Stimulated activated CD8-positive, alpha-beta memory T cell treated with anti-CD3 and anti-CD28 coated beads, Interleukin-7, amount 100 ng/mL, for 48 hours (primary cell): ENCODE measurements around the gene ITGA11.

Experiments used
- DNase-seq, 2 donors: peaks; one replicate each; pipeline ENCODE4 v3.0.0-alpha.2; 2020; ENCODE audit warnings: low read depth in 1 of 2; ENCODE audit errors: extremely low read depth in 1 of 2

ITGA11 gene

DNA sequence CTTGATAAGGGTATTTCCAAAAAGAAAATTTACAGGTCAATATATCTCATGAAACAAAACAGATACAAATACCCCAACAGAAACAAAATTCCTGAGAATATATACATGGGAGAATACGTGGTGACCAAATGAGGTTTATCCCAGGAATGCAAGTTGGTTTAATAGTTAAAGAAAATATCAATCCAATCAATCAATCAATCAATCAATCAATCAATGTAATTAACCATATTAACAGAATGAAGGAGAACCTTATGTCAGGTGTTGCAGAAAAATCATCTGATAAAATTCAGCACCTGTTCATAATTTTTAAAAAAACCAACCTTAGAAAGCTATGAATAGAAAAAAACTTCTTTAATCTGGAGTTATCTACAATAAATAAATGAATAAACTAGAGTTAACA is 35.9 kb downstream of the ITGA11 start:
- no peak for DNase-seq

DNA sequence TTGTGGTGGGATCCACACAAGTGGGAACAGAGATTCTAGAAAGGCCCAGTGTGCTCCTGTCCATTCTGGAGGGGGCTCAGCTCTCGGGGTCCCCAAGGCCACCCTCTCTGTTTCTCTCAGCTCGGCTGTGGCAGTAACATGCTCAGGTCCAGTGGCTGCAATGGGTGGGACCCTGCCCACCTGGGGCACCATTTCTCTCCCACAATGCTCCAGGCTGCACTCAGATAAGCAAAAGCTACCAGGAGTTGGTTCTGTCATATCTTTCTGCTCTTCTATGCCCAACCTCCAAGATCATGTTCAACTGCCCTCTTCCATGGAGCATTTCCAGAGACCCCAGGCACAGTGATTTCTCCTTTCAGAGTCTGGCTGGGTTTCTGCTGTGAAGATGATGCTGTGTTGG is 40.8 kb downstream of the ITGA11 start:
- no peak for DNase-seq

DNA sequence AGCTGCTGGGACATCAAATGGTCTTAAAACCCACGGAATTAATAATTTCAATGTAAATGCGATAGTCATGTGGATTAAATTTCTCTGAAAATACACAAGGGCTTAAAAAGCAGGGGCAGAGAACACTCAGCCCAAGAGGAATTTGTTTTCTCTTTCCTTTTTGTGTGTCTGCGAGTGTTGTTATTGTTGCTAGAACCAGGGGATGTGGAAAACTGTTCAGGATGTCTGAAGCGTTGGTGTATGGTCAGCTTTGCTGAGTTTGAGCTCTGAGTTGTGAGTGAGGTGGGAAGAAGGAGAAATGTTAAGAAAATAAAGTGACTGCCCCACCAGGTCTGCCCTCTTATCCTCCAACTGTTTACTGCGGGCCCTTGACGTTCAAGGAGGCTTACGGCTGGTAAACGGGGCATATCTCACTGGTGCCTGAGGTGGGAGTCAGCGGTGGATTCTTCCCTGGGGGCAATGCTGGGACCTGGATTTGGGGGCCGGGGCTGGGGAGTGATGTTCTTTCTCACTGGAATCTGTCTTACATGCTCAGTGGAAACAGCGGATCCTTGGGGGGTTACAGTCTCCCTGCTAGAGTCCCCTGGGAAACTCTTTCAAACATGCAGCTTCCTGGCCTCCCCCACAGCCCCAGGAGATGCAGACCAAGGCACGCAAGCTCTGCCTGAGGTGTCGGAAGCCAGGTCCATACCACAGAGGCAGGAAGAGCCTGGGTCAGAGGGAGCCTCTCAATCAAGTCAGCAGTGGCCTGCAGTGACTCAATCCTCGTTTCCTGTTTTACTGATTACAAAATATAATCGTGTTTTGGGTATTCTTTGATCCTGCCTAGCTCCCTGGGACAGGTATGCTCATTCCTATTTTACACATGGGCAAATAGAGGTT is 41.8 kb downstream of the ITGA11 start:
- DNase-seq, result peak in 1 of 2 donors; percentile 1

- no peak for DNase-seq
Measured at GRCh38 chr15:68389041-68389930, 42.7 kb downstream of the ITGA11 start.

GRCh38 chr15:68387381-68388143 is 44.4 kb downstream of the ITGA11 start:
- no peak for DNase-seq

- DNase-seq, result no peak
Measured at GRCh38 chr15:68386587-68387288, 45.2 kb downstream of the ITGA11 start.

GRCh38 chr15:68385671-68386586 is 46.0 kb downstream of the ITGA11 start:
- DNase-seq, result no peak

DNA sequence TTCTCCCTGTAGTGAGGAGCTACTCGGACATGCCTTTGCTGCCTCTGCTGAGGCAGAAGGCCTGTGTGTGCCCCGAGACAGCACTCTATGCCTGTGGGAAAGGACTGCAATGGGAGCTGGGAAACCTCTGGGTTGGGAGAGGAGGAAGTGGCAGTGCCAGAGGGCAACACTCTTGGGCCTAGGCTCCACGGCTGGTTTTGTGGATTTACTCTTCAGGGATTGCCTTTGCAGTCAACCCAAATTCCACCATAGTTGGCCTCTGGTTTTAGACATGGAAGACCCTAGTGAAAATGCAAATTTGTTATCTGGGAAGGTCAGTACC is 46.8 kb downstream of the ITGA11 start:
- no peak for DNase-seq

GRCh38 chr15:68384451-68385239 is 47.3 kb downstream of the ITGA11 start:
- no peak for DNase-seq

GRCh38 chr15:68383161-68384074 is 48.5 kb downstream of the ITGA11 start:
- DNase-seq, result peak in 1 of 2 donors; percentile 9

- DNase-seq, result no peak
Measured at GRCh38 chr15:68382286-68383007, 49.5 kb downstream of the ITGA11 start.

DNA sequence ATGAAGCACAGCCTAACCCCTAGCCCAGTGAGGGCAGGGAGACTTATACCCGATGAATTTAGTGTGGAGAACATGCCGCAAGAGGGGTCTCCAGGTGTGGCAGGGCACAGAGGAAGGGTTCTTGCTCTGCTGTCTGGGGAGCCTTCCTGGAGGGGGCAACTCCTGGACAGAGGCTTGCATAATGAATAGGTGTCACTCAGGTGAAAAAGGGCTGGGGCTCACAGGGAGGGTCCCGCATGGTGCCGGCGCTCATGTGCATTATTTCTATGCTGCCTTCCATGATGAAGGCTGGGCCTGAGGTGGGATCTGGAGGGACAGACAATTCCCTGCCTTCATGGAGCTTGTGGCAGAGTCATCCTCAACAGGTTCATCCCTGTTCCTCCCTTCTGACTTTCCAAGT is 51.5 kb downstream of the ITGA11 start:
- DNase-seq, result no peak

DNA sequence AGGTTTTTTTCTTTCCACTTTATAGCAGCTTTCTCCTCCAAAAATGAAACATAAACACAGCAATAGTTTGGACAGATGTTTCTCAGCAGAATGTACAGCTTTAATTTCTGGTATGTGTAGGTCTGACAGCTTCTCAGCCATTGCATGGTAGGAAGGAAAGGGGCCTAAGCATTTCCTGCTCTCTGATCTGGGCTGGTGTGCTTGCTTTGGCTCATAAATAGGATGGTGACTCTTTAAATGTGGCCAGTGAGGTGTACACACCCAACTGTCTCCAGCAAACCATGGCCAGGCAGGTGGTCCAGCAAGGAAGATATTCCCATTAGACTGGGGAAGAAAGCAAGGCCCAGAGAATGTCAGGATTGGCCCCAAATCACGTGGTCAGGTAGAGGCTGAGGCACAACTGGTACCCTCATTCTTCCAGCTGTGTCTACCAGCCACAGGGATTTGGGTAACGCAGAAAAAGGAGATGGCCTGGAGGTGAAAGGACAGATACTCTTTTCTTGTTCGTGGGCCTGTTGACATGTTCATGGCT is 52.1 kb downstream of the ITGA11 start:
- DNase-seq, result no peak

DNA sequence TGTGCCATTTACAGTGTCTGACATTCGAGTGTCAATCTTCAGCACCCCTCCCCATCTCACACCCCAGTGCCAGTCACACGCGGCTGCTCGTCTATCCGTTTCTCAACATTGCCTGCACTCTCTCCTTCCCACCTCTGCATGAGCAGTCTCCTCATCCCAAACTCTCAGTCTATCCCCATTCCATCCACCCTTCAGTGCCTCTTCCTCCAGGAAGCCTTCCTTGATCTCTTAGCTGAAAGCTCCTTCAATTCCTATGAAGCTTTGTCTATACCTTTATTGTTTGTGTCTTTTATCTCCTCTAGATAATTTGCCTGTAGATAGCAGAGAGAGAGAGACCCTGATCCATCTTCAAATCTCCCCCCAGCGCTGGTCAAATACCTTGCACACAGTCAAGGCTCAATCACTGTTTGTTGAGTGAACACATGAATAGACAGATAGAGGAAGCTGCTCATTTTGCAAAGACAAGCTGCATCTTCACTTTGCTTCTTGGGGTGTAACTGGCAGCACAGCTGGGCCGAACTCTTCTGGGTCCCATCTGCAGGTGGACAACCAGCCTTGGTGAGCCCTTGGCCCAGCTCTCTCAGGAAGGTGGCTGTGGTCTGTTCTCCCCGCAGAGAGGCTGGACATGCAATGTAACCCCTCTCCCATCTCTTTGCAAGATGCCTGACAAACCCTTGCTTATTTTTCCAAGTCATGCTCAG is 52.8 kb downstream of the ITGA11 start:
- no peak for DNase-seq

GRCh38 chr15:68378595-68378994 is 53.4 kb downstream of the ITGA11 start:
- no peak for DNase-seq

DNA sequence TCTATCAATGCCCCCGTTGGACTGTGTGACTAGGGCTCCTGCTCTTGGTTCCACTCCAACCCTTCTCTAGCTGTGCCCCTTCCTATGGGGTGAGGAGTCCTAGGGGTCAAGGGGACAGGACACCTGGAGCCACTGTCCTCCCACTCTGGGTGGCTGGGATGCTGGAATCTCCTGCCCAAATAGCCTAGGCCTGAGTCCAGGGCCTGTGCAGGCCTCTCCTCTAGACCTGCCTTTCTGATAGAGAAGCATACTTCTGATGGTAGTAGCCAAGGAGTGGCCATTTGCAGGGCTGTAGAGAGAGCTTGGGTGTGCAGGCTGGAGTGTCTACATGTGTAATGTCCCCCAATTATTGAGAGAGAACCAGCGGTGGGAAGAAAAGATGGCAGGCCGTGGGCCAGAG is 54.2 kb downstream of the ITGA11 start:
- no peak for DNase-seq
